ENCODE data around the gene SERBP1.

The SERBP1 gene

GRCh38 chr1:67407498-67407897, 22.7 kb downstream of the SERBP1 start:
- no peak for DNase-seq (ENCODE audit: low read depth, low spot score)

GRCh38 chr1:67405473-67406245, 24.5 kb downstream of the SERBP1 start:
- DNase-seq (ENCODE audit: low read depth, low spot score): no peak

- no peak for DNase-seq (ENCODE audit: low read depth, low spot score)
Observed at GRCh38 chr1:67404212-67404620, 26.0 kb downstream of the SERBP1 start.

- no peak for DNase-seq (ENCODE audit: low read depth, low spot score)
Observed at GRCh38 chr1:67401443-67401842, 28.8 kb downstream of the SERBP1 start.

- peak; percentile 82 for DNase-seq (ENCODE audit: low read depth, low spot score)
Observed at GRCh38 chr1:67400029-67400786, 30.0 kb downstream of the SERBP1 start.

- no peak for DNase-seq (ENCODE audit: low read depth, low spot score)
Observed at GRCh38 chr1:67399199-67399993, 30.8 kb downstream of the SERBP1 start.

GRCh38 chr1:67394548-67394947, 35.7 kb downstream of the SERBP1 start:
- no peak for DNase-seq (ENCODE audit: low read depth, low spot score)

GRCh38 chr1:67393737-67394136, 36.5 kb downstream of the SERBP1 start:
- DNase-seq (ENCODE audit: low read depth, low spot score): no peak

- no peak for DNase-seq (ENCODE audit: low read depth, low spot score)
Observed at GRCh38 chr1:67393240-67393639, 37.0 kb downstream of the SERBP1 start.

- peak; percentile 94 for DNase-seq (ENCODE audit: low read depth, low spot score)
Observed at GRCh38 chr1:67390041-67390887, 39.9 kb downstream of the SERBP1 start.

GRCh38 chr1:67383999-67384638, 46.1 kb downstream of the SERBP1 start:
- DNase-seq (ENCODE audit: low read depth, low spot score): no peak

- DNase-seq (ENCODE audit: low read depth, low spot score): no peak
Observed at GRCh38 chr1:67382292-67382691, 47.9 kb downstream of the SERBP1 start.

- no peak for DNase-seq (ENCODE audit: low read depth, low spot score)
Observed at GRCh38 chr1:67381154-67381553, 49.0 kb downstream of the SERBP1 start.

GRCh38 chr1:67377253-67377652, 52.9 kb downstream of the SERBP1 start:
- DNase-seq (ENCODE audit: low read depth, low spot score): no peak

GRCh38 chr1:67376381-67376780, 53.8 kb downstream of the SERBP1 start:
- no peak for DNase-seq (ENCODE audit: low read depth, low spot score)

- DNase-seq (ENCODE audit: low read depth, low spot score): no peak
Observed at GRCh38 chr1:67372898-67373297, 57.3 kb downstream of the SERBP1 start.

GRCh38 chr1:67372136-67372535, 58.1 kb downstream of the SERBP1 start:
- peak; percentile 55 for DNase-seq (ENCODE audit: low read depth, low spot score)

GRCh38 chr1:67371681-67372080, 58.5 kb downstream of the SERBP1 start:
- DNase-seq (ENCODE audit: low read depth, low spot score): no peak

- no peak for DNase-seq (ENCODE audit: low read depth, low spot score)
Observed at GRCh38 chr1:67371043-67371442, 59.2 kb downstream of the SERBP1 start.

- no peak for DNase-seq (ENCODE audit: low read depth, low spot score)
Observed at GRCh38 chr1:67368046-67368514, 62.1 kb downstream of the SERBP1 start.
